Dendritic cell treated with granulocyte-macrophage colony-stimulating factor and Interleukin-4, amounts not matched to agents 40 ng/mL and 50 ng/mL, for 4 days (primary cell): ENCODE measurements around the gene CELF2.

Experiments used
- H3K27ac Mint-ChIP-seq: one replicate; pipeline ENCODE4 v1.8.0; 2022; ENCODE audit warnings: mild to moderate bottlenecking, mixed read lengths
- H3K27me3 Mint-ChIP-seq: one replicate; pipeline ENCODE4 v1.8.0; 2022; ENCODE audit warnings: mild to moderate bottlenecking, mixed read lengths
- H3K36me3 Mint-ChIP-seq: one replicate; pipeline ENCODE4 v1.8.0; 2022; ENCODE audit warnings: low read depth, mixed read lengths
- H3K4me1 Mint-ChIP-seq: one replicate; pipeline ENCODE4 v1.8.0; 2022; ENCODE audit warnings: low read depth, mixed read lengths
- H3K4me3 Mint-ChIP-seq: one replicate; pipeline ENCODE4 v1.8.0; 2022; ENCODE audit warnings: mild to moderate bottlenecking, moderate library complexity, mixed read lengths
- H3K9me3 Mint-ChIP-seq: one replicate; pipeline ENCODE4 v1.8.0; 2022; ENCODE audit warnings: mixed read lengths
- intact Hi-C: fragments of 100-400 bp; cut with micrococcal nuclease; formaldehyde crosslinking; loops from one replicate; pipeline ENCODE4 v1.15.0; 2022

CELF2 gene

DNA sequence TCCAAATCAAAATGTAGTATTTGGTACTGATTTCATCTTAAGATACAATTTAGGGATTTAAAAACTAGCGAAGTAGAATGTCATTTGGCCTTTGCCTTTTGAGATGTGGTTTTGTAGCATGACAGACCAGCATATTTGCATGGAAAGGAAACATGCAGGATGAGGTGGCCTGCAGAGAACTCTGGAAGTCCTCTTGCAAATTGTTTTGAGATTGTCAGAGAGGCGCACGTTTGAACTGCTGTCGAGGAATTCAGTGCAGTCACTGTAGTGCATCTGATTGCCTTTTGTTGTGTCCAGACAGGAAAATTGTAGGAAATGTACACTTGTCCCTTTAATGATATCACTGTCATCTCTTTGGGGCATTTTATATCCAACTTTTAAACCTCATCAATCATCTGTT, 136.7 kb downstream of the CELF2 start:
- Mint-ChIP-seq H3K4me1 (peaks cover 34% of the 10 kb centered on the region), H3K36me3 (no peaks in the 10 kb centered on the region), H3K27ac (no peak overlapping the region), H3K27me3 (no peaks in the 10 kb centered on the region), H3K9me3 (no peaks in the 10 kb centered on the region), H3K4me3 (no peak overlapping the region)
- intact Hi-C loops: no loop called here

GRCh38 chr10:11154849-11155498, 137.3 kb downstream of the CELF2 start:
- intact Hi-C loops: no loop called here
- no peaks in the 10 kb centered on the region for H3K27me3 Mint-ChIP-seq
- H3K4me1 Mint-ChIP-seq: peaks cover 27% of the 10 kb centered on the region
- H3K9me3 Mint-ChIP-seq: no peaks in the 10 kb centered on the region
- H3K36me3 Mint-ChIP-seq: no peaks in the 10 kb centered on the region
- H3K4me3 Mint-ChIP-seq: no peak overlapping the region
- no peak overlapping the region for H3K27ac Mint-ChIP-seq

- H3K36me3 Mint-ChIP-seq: no peaks in the 10 kb centered on the region
- no peaks in the 10 kb centered on the region for H3K9me3 Mint-ChIP-seq
- H3K4me3 Mint-ChIP-seq: no peak overlapping the region
- intact Hi-C loops: no loop called here
- H3K27ac Mint-ChIP-seq: no peak overlapping the region
- no peaks in the 10 kb centered on the region for H3K27me3 Mint-ChIP-seq
- peaks cover 26% of the 10 kb centered on the region for H3K4me1 Mint-ChIP-seq
These were observed 138.8 kb downstream of the CELF2 start for GRCh38 chr10:11156480-11156879.

- no peak overlapping the region for H3K27ac Mint-ChIP-seq
- intact Hi-C loops: no loop called here
These were observed 139.8 kb downstream of the CELF2 start for GRCh38 chr10:11157292-11158076.

DNA sequence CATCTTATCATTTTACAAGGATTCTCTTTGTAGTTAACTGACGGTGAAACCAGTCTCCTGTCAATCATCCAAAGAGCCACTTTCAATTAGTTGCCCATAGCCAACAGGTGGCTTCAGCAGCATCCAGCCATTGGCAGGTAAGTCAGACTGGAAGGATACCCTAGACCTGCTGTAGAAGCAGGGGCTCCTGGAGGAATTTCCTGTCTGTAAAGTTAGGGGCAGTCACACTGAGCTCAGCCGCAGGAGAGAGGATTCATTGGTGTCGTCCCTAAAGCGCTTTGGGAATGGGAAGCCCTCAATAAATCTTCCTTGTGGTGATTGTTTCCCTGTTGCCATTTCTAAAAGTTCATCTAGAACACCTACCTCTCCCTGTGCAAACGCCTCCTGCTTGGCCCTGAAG, 140.4 kb downstream of the CELF2 start:
- Mint-ChIP-seq H3K36me3 (no peaks in the 10 kb centered on the region), H3K27me3 (no peaks in the 10 kb centered on the region), H3K4me1 (peaks cover 33% of the 10 kb centered on the region), H3K9me3 (no peaks in the 10 kb centered on the region), H3K27ac (no peak overlapping the region), H3K4me3 (no peak overlapping the region)
- intact Hi-C loops: no loop called here

More at GRCh38 chr10:11157292-11158076, 139.8 kb downstream of the CELF2 start:
- H3K27me3 Mint-ChIP-seq: no peaks in the 10 kb centered on the region
- H3K4me1 Mint-ChIP-seq: peaks cover 28% of the 10 kb centered on the region
- H3K4me3 Mint-ChIP-seq: no peak overlapping the region
- no peaks in the 10 kb centered on the region for H3K9me3 Mint-ChIP-seq
- no peaks in the 10 kb centered on the region for H3K36me3 Mint-ChIP-seq

GRCh38 chr10:11159543-11160215, 142.0 kb downstream of the CELF2 start:
- Mint-ChIP-seq H3K36me3 (no peaks in the 10 kb centered on the region), H3K4me1 (peaks cover 49% of the 10 kb centered on the region), H3K4me3 (no peak overlapping the region), H3K9me3 (no peaks in the 10 kb centered on the region), H3K27ac (no peak overlapping the region), H3K27me3 (no peaks in the 10 kb centered on the region)
- intact Hi-C loops: loop anchor here (5.0 kb wide), 1 partner anchor 38 kb away; no protein-coding TSS in a partner anchor

- peaks cover 50% of the 10 kb centered on the region for H3K4me1 Mint-ChIP-seq
- no peak overlapping the region for H3K27ac Mint-ChIP-seq
- peaks cover 12% of the 10 kb centered on the region for H3K36me3 Mint-ChIP-seq
- no peaks in the 10 kb centered on the region for H3K9me3 Mint-ChIP-seq
- intact Hi-C loops: loop anchor here (5.0 kb wide), 1 partner anchor 36 kb away; no protein-coding TSS in a partner anchor
- peak overlapping the region; percentile 50 for H3K4me3 Mint-ChIP-seq
- H3K27me3 Mint-ChIP-seq: no peaks in the 10 kb centered on the region
These were observed 143.4 kb downstream of the CELF2 start for GRCh38 chr10:11161096-11161495.

- no peaks in the 10 kb centered on the region for H3K9me3 Mint-ChIP-seq
- H3K4me1 Mint-ChIP-seq: peaks cover 50% of the 10 kb centered on the region
- no peak overlapping the region for H3K4me3 Mint-ChIP-seq
- H3K36me3 Mint-ChIP-seq: peaks cover 19% of the 10 kb centered on the region
- intact Hi-C loops: loop anchor here (5.0 kb wide), 1 partner anchor 35 kb away; no protein-coding TSS in a partner anchor
- H3K27ac Mint-ChIP-seq: no peak overlapping the region
- no peaks in the 10 kb centered on the region for H3K27me3 Mint-ChIP-seq
These were observed 144.2 kb downstream of the CELF2 start for GRCh38 chr10:11161910-11162309.

- peaks cover 19% of the 10 kb centered on the region for H3K36me3 Mint-ChIP-seq
These were observed 145.3 kb downstream of the CELF2 start for GRCh38 chr10:11162828-11163599.

DNA sequence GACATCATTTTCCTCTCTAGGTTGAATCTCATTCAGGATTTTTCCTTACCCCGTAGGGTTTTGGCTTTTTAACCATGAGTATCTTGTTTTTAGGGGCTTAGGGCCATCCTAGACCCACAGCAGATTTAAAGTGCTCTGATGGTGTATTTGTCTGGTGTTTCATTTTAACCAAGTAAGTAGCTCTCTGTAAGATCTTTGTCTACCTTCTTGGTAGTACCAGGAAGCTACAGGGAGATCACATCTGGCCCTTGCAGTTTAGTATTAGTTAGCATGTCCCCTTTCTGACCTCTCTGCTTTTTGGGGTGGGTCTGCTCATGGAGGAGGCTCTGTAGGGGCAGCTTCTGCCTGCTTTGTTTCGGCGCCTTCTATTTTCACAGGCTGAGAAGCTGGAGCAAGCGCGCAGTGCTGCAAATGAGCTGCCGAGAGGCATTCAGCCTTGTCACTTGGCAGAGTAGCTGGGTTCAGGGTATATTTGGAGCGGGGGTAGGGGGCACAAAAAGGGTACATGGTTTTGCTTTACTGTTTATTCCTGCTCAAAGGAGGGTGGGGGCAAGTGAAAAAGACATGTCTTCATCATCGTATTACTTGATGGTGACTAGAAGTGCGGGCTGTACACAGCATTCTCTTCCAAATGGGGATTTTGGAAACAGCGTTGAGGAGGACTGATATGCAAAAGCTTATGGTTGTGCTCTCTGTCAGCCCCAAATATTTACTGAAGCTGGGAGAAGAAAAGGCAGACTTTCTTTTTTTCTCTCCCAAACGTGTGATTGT, 146.3 kb downstream of the CELF2 start:
- intact Hi-C loops: loop anchor here (2.0 to 5.0 kb wide), 2 partner anchors 15 to 33 kb away; no protein-coding TSS in a partner anchor
- peaks cover 48% of the 10 kb centered on the region for H3K4me1 Mint-ChIP-seq
- H3K4me3 Mint-ChIP-seq: no peak overlapping the region
- no peak overlapping the region for H3K27ac Mint-ChIP-seq
- H3K36me3 Mint-ChIP-seq: peaks cover 19% of the 10 kb centered on the region
- no peaks in the 10 kb centered on the region for H3K9me3 Mint-ChIP-seq
- no peaks in the 10 kb centered on the region for H3K27me3 Mint-ChIP-seq

More at GRCh38 chr10:11162828-11163599, 145.3 kb downstream of the CELF2 start:
- Mint-ChIP-seq H3K27ac (no peak overlapping the region), H3K4me1 (peaks cover 49% of the 10 kb centered on the region), H3K4me3 (peak overlapping the region; percentile 70), H3K27me3 (no peaks in the 10 kb centered on the region), H3K9me3 (no peaks in the 10 kb centered on the region)
- intact Hi-C loops: loop anchor here (5.0 kb wide), 1 partner anchor 34 kb away; no protein-coding TSS in a partner anchor

GRCh38 chr10:11164551-11164802, 146.8 kb downstream of the CELF2 start:
- H3K9me3 Mint-ChIP-seq: no peaks in the 10 kb centered on the region
- H3K27ac Mint-ChIP-seq: no peak overlapping the region
- peaks cover 19% of the 10 kb centered on the region for H3K36me3 Mint-ChIP-seq
- intact Hi-C loops: loop anchor here (2.0 to 5.0 kb wide), 2 partner anchors 14 to 33 kb away; no protein-coding TSS in a partner anchor
- H3K4me3 Mint-ChIP-seq: no peak overlapping the region
- peaks cover 48% of the 10 kb centered on the region for H3K4me1 Mint-ChIP-seq
- no peaks in the 10 kb centered on the region for H3K27me3 Mint-ChIP-seq

- H3K36me3 Mint-ChIP-seq: peaks cover 19% of the 10 kb centered on the region
- H3K9me3 Mint-ChIP-seq: no peaks in the 10 kb centered on the region
- H3K4me3 Mint-ChIP-seq: no peak overlapping the region
- no peaks in the 10 kb centered on the region for H3K27me3 Mint-ChIP-seq
- H3K4me1 Mint-ChIP-seq: peaks cover 48% of the 10 kb centered on the region
- no peak overlapping the region for H3K27ac Mint-ChIP-seq
- intact Hi-C loops: loop anchor here (2.0 to 5.0 kb wide), 2 partner anchors 14 to 32 kb away; no protein-coding TSS in a partner anchor
These were observed 147.3 kb downstream of the CELF2 start for GRCh38 chr10:11164803-11165590.
